Activated CD4-positive, alpha-beta T cell treated with anti-CD3 and anti-CD28 coated beads for 1 hour (primary cell): ENCODE results near the gene HACD2.
"Not testable (repeated sequence)": the region's sequence is repeated elsewhere in the genome, so short reads cannot be mapped to it uniquely, and the experiment has no call there.

Source experiments
- DNase-seq: peaks from one replicate; pipeline ENCODE4 v3.0.0-alpha.2; 2020

Gene HACD2, protein sequence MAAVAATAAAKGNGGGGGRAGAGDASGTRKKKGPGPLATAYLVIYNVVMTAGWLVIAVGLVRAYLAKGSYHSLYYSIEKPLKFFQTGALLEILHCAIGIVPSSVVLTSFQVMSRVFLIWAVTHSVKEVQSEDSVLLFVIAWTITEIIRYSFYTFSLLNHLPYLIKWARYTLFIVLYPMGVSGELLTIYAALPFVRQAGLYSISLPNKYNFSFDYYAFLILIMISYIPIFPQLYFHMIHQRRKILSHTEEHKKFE

DNA sequence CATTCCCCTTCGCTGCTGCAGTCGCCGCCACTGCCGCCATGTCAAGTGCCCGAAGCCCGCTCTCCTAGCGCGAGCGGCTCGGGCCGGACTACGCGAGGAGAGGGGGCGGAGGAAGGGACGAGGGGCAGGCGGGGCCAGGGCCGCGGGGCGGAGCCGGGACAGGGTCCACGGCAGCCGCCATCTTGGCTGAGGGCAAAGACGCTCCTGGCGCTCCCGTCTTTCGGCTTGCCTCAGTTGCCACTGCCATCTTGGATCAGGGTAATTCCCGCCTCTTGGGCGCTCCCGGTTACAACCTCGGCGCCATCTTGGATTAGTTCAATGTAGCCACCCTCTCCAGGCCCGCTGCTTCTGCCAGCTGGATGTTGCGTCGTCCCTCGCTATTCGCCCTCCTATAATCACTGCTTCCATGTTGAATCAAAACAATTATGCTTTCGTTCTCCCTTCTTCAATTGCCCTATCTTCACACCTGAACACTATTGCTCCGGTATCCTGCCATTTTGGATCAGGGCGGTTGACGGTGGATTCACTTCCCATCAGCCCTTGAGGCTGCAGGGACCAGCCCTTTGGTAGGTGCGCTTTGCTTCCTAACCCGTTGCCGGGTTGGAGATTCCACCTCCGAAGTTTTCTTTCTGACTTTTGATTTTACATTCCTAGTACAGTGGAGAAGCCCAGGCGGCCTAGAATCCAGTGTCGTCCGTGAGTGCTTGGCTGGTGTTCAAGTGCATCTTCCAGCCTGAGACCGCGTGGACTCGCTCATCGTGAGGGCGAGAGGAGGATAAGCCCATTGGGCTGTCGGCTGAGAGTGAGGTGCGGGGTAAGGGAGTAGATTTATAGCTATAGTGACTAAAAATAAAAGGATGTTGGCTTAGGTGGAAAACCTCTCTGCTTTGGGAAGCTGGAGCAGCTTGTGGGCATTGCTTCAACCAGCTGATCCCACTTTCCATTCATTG is at the start of gene HACD2:
TSS of gene HACD2 (minus strand) at position 66 of the 950 bp plus-strand sequence. CDS start at position 40, 26 bp downstream.
- DNase-seq: peak; percentile 90

DNA sequence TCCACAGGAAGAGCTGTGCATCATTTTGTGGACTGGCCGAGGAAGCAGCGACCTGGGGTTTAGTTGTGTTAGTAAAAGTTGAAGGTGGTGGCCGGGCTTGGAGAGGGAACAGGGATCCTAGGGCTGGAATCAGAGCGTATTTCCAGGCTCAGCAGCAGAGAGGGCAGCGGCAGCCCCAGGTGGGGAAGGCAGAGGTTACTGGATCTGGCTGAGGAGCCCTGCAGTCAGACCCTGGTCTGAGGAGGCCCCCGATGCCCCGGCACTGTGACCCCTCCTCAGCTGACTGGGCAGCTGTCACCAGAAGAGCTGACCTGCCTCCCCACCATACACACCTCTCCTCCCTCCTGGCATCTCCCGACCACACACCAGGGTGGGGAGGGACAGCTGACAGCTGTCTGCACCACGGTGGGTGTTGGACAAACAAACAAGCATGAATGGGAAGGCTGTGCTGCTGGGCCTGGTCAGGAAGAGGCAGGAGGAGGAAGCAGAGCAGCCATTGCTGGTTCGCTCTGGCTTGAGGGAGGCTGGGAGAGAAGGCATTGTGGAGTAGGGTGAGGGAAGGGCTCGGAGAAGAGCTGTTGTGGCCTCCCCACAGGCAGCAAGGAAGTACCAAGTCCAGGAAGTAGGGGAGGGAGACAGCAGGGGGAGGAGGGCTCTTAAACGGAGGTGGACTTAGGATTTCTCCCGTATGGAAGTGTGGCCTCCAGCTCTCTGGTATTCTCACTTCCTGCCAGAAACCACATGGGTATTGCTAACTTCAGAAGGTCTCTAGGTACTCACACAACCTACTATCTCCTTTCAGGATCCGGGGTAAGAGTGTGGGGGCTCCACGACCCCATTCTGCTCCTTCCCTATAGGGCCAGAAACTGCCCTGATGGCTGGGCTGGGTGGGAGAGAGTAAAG is 49.5 kb upstream of the HACD2 start:
- DNase-seq: no peak

DNA sequence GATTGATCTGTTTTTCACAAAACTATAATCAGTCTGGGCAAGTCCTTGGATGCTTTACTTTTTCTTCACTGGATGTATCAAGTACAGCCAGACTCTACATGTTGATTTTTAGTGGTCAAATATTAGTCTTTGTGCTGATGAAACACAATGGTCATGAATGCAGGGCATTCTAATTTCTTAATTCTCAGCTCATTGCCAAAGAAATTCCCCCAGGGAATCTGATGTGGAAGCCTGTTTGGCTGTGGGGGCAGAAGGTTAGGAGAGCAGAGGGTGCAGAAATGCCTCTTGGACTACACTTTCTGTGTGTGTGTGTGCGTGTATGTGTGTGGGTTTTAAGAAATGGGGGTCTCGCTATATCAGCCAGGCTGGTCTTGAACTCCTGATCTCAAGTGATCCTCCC is 48.7 kb upstream of the HACD2 start:
- no peak for DNase-seq

DNA sequence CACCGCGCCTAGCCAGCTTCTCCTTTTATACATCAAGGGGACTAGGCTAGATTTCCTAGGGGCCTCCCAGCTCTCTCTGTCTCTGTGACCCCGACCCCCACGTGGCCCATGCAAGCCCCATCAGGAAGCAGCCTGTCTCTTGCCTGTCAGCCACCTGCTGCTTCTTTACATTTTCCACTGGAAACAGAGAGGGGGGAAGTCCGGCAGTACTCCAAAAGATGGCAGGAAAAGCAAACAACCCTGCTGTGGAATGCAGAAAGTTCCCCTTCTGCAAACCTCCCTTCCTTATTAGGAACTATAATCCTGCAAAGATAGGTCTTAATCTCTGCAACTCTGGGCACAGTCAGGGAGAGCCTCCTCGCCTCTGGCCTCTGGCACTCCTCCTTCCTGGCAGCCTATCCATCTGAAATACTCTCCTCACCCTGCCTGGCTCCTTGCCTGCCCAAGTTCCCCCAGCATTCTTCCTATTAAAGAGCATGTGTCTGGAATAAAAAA is 47.4 kb upstream of the HACD2 start:
- DNase-seq: no peak

DNA sequence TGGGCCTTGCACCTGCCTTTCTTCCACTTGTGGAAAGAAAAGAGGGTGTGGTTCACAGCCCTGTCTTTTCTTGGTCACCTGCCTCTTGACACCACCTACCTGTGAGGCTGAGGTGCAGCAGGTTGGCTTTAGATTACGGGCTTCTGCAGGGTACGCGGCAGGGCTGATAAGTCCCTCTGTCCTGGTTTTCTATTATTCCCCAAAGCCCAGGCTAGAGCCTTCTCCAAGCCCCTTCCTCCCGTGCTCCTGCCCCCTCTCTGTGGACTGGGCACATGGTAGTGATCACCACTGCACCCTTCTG is 44.8 kb upstream of the HACD2 start:
- DNase-seq: no peak

DNA sequence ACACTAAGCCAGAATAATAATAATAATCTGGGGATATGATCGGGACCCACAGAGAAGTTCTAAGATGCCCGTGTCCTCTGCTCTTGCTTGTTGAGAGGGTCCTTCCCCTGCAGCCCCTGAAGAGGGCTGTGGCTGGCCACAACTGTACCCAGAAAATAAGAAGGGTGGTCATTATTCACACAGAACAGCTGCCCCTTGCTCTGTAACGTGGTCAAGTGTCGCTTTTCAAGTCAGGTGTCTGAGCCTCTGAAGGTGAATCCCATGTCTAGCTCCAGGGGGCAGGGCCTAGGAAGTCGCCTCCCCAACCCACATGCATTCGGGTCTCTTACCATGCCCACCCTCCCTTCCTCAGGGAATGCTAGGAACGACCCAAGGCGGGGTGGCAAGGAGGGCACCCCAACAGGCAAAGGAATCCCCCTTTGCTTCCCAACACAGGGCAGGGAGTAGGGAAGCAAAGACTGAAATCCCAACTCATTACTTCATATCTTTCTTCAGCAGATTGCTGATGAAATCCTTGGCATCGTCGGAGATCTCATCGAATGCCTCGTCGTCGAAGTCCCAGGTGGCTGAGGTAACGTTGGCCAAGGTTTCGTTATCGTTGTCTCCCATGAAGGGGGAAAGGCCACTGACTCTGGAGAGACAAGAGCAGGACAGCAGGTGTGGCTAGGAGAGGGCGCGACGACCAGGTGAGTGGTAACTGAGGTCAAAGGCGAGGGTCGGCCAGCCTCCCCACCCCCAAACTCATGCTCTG is 44.3 kb upstream of the HACD2 start:
- DNase-seq: no peak

DNA sequence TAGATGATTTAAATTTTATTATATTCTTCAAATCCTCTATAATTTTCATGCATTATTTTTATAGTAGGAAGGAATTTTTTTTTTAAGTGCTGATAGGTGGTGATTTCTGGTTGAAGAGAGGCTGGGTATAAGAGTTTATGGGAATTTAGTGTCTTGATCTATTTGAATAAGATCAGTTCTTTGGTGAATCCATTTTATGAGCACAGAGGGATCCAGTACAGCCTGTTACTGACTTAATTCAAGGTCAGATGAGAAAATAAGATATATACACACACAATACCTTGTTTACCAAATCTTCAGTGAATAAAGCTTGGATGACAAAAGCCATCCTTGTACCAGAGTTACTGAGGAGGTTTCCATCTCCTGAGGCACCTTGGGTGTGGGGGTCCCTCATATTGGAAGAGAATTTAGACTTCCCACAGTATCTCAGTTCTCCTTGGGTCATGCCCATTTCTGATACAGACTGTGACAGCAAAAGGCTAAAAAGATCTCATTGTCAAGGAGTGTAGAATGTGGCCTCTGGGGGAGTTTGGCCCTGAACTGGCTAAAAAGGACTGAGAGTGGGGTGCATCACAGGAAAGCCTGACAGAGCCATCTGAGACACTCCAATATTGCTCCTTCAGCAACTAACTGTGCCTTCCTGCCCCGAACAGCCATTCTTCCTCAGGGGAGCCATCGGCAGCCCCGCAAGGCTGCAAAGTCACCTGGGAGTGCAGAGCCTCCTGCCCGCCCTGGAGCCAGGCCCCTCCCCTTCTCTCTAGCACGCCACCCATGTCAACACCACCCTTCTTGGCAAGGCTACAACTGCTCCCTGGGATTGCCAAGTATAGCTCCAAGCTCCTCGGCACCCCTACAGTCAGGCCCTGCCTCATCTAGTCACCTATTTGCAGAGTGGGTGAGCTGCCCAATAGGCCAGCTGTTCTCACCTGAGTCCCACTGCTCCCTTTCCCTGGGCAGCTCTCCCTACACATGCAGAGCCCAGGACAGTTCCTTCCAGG is 43.1 kb upstream of the HACD2 start:
- no peak for DNase-seq

DNA sequence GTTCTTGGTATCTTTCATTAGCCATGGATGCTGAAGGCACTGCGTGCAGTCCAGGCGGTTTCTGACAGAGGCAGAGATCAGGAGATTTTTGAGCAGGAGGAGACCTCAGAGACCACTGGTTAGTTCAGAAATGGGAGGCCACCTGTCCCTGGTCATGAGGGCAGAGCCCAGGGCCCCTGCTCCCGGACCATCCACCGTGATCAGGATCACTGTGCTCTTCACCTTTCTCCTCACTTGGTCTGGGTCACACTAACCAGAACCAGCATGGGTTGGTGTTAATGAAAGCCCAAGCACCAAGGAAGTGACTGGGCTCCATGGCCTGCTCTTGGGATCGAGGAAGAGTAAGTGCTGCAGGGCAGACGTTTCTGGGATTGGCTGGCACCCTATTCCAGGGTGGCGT is 42.0 kb upstream of the HACD2 start:
- DNase-seq: no peak

DNA sequence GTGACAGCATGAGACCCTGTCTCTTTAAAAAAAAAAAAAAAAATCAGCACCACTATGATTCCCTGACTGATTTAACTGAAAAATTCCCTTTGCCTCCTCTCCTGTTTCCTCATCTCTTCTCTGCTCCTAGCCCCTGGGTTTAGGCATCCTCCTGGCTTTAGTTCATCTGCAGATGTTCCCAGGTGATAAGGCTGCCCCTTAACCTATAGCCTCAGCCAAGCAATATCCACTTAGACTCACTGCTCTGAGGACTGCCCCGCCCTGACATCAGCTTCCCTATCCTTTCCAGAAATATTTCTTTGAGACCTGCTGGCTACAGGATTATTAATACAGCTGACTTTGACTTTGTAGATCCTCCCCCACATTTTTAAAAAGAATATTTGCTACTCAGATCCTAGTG is 39.4 kb upstream of the HACD2 start:
- no peak for DNase-seq

DNA sequence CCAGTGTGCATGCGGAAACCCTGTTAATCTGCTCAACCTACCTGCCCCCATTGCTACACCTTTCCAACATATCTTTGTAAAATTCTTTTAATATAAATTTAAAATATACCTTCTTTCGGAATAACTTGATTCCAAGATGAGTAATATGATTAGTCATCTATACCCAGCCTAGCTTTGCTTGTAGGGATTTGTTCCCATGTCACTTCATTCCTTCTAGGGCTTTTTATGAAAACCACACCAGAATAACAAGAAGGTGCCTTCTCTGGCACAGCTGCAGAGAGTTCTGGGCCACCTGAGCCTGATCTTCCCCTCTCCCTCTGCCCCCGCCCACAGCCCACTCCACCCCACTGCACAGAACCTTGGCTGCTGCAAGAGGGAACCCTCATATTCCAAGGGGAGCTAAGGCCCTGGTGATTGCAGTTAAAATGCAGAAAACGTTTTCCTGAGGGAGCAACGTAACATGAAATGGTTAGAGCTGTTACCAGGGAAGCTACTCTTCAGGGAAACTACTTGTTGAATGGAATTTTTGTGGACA is 38.6 kb upstream of the HACD2 start:
- no peak for DNase-seq

DNA sequence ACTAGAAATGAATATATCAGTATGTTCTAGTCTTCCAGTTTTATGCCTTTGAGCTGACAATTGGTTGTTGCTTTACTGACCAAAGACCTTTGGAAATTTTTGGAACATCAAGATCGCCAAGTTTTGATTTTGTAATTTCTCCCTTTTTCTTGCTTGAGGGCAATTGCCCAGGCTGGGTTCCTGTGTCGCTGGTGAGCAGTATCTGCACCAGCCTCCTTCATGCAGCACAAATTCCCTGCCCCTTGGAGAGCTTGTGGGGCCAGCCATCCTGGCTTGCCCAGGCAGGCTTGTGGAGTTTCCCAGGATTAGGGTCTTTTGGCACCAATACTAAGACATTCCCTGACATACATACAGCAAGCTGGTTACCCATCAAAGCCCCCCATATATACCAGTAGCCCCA is 37.9 kb upstream of the HACD2 start:
- DNase-seq: no peak

DNA sequence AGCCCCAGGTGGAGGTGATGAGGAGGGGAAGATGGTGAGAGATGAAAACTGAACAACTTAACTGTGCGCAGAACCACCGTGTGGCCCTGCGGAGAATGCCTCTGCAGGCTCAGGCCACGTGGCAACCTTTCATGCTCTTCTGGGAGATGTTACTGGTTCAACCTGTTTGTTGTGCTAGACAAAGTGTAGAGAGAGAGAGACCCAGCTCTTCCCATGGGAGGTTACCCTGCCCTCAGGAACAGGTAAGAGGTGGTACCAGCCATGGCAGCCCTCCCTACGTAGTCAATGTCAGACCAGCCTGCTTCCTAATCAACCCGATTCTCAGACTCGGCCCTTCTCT is 37.0 kb upstream of the HACD2 start:
- DNase-seq: no peak

DNA sequence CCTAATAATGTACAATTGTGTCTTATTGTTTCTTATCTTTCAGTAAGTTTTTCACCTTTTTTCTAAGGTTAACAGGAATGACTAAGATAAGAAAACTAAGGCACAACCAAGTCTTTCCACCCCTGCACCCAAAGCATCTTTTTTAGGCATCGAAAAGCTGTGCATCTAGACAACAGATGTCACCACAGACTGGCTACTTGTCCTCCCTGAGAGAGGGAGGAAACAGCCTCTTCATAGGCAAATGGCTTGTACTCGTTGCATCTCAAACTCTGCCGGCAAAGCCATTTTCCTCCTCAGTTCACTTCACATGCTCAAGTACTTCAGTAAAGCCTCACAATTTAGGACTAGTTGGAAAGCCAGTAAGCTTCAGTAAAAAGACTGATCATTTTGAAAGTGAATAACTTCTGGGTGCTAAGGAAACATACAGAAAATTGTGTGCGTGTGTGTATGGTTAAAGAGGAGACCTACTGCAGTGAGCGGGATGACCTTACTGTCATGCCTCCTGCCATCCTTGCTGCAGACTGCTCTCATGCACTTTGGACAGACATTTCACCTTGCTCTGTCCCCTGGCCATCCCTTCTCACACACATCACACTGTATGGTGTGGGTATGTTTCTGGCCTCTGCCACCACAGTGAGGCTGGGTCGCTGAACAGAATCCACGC is 36.5 kb upstream of the HACD2 start:
- DNase-seq: no peak

DNA sequence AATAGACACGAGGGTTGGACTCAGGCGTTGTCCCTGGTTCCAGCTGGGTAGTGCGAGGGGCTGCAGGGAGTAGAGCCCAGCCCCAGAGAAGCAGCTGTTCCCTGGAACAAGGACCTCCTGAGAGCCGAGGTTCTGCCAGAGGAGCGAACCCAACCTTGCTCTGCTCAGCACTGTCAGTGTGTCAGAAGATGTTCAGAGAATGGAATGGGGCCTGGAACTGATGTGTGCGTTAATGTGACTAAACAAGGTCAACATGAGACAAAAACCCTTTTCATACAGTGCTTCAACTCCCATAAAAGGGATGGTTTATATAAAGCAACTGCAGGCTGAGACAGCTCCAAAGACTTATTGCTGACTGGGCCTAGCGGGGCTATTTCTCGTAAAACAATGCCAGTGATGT is 35.5 kb upstream of the HACD2 start:
- no peak for DNase-seq

DNA sequence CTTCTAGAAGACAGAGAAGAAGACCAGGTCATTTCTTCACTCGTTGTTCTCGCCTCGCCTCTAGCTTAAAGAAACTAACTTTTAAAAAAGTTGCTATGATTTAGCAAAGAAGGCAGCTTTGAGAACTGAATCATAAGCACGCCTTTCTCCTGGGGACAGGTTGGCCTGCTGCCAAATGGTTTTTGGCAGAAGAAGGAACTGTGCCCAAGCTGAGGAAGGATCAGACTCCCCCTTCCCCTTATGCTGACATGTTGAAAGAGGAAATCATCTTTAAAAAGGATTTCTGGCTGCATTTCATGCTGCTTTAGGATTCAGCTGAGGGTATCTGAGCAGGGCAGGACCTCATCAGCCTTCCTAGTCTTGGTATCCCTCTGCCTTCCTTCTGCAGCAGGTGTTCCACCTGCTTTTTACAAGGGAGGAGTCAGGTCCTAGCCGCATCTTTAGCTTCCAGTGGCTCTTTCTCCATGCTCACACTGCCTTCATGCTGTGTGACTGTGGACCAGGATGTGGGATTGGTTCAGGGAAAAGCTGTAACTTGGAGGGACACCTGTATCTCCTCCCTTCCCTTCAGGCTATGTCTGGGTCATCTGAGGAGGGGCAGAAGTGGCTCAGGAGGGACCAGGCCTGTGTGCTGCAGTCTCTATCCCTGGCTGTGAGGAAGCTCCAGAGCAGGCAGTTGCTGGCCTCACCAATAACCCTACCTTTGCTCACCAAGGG is 34.1 kb upstream of the HACD2 start:
- DNase-seq: no peak

DNA sequence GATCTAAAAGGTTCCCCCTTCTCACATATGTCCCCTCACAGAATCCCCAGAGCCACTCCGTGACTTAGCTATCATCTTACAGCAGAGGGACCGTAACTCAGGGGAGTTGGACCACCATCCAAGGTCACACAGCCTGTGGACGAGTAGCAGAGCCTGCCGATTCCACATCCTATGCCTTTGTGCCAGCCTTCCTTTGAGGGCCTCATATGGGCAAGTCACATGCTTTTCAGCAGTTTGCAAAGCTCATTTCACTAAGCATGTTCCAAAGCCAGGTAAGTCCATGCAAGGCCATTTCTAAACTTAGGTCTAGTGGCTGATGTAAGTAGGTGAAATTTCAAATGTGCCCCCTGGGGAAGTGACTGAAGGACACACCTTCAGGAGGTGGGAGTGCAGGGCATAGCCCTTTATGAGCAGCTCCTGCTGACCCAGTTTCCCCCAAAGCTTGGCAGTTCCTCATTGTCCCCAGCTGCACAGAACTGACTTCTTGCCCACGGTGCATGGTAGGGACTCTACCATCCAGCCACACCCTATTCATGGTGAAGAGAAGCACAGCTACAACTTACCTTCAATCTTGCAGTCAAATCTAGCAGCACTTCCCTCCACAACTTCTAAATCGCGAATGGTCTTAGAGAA is 33.3 kb upstream of the HACD2 start:
- DNase-seq: no peak

DNA sequence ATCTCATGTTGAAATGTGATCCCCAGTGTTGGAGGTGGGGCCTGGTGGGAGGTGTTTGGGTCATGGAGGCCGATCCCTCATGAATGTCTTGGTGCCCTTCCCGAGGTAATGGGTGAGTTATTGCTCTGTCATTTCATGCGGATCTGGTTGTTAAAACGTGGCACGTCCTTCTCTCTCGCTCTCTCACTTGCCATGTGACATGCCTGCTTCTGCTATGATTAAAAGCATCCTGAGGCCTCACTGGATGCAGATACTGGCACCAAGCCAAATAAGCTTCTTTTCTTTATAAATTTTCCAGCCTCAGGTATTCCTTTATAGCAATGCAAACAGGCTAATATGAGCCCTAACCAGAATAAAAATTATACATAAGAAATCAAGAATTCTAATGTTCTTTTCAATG is 31.7 kb upstream of the HACD2 start:
- no peak for DNase-seq

DNA sequence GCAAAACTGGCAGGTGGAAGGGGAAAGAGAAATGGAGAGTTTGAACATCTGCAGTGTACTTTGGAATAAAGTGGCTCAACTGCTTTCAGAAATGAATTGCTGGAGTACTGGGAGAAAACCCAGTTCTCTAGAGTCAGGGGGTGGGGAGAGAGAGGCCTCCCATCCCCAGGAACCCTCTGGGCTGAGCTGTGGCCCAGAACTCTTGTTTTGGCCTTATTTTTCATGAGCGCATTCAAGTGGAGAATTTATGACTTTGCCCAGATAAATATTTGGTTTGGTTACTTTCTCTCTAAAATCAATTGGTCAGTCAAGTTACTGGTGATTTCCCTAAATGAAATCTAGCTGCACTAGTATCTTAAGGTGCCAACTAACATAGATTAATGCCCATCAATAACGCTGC is 28.7 kb upstream of the HACD2 start:
- DNase-seq: no peak

DNA sequence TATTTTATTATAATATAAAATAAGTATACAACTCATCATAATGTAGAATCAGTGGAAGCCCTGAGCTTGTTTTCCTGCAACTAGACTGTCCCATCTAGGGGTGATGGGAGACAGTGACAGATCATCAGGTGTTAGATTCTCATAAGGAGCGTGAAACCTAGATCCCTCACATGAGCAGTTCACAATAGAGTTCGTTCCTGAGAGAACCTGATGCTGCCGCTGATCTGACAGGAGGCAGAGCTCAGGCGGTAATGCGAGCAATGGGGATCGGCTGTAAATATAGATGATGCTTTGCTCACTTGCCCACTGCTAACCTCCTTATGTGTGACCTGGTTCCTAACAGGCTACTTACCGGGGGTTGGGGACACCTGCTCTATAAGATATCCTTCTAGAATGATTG is 26.8 kb upstream of the HACD2 start:
- not testable (repeated sequence) for DNase-seq
